ENCODE measurements around the gene PDE4D.

DNA sequence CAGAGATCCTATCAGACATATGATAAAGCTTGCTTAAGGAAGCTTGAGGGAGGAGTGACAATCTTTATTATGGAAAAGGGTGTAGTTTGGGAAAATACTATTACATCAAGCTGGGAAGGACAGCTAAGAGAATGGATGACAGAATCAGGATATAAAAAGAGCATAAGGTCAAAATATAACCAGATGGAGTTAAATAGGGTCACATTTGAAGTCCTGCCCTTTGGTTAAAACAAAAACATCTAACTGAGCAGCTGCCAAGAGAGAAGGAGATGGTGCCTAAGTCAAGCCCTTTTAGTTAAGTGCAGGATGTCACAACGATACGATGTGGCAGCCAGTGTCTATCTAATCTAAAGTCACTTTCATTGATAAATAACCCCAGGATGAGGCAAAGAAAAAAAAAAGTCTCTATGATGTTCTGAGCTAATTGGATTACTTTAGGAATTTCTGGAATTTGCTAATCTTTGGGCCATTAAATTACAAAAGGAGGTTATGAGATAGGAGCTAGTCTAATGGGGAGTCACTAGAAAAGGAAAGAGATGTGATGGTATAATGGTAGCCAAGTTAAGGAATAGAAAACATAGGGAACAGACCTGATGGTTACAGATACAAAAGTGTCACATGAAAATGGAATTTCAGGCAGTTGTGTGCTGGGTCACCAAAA is 365.2 kb downstream of the PDE4D start:
- TF ChIP-seq, protein P1, sequence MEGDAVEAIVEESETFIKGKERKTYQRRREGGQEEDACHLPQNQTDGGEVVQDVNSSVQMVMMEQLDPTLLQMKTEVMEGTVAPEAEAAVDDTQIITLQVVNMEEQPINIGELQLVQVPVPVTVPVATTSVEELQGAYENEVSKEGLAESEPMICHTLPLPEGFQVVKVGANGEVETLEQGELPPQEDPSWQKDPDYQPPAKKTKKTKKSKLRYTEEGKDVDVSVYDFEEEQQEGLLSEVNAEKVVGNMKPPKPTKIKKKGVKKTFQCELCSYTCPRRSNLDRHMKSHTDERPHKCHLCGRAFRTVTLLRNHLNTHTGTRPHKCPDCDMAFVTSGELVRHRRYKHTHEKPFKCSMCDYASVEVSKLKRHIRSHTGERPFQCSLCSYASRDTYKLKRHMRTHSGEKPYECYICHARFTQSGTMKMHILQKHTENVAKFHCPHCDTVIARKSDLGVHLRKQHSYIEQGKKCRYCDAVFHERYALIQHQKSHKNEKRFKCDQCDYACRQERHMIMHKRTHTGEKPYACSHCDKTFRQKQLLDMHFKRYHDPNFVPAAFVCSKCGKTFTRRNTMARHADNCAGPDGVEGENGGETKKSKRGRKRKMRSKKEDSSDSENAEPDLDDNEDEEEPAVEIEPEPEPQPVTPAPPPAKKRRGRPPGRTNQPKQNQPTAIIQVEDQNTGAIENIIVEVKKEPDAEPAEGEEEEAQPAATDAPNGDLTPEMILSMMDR (IDR thresholded peaks at IDR 0.05): no peak
- TF ChIP-seq POLR2AphosphoS5 (IDR thresholded peaks at IDR 0.05; ENCODE audit: low read depth, low read length) (no peak), TCF7L2 (IDR thresholded peaks at IDR 0.05; ENCODE audit: low read depth, low read length) (no peak), SIN3A (IDR thresholded peaks at IDR 0.05; ENCODE audit: borderline replicate concordance, insufficient read depth, low read depth, low read length) (no peak)
- TF ChIP-seq, protein P2, sequence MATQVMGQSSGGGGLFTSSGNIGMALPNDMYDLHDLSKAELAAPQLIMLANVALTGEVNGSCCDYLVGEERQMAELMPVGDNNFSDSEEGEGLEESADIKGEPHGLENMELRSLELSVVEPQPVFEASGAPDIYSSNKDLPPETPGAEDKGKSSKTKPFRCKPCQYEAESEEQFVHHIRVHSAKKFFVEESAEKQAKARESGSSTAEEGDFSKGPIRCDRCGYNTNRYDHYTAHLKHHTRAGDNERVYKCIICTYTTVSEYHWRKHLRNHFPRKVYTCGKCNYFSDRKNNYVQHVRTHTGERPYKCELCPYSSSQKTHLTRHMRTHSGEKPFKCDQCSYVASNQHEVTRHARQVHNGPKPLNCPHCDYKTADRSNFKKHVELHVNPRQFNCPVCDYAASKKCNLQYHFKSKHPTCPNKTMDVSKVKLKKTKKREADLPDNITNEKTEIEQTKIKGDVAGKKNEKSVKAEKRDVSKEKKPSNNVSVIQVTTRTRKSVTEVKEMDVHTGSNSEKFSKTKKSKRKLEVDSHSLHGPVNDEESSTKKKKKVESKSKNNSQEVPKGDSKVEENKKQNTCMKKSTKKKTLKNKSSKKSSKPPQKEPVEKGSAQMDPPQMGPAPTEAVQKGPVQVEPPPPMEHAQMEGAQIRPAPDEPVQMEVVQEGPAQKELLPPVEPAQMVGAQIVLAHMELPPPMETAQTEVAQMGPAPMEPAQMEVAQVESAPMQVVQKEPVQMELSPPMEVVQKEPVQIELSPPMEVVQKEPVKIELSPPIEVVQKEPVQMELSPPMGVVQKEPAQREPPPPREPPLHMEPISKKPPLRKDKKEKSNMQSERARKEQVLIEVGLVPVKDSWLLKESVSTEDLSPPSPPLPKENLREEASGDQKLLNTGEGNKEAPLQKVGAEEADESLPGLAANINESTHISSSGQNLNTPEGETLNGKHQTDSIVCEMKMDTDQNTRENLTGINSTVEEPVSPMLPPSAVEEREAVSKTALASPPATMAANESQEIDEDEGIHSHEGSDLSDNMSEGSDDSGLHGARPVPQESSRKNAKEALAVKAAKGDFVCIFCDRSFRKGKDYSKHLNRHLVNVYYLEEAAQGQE (IDR thresholded peaks at IDR 0.05; ENCODE audit: insufficient read depth in 1 of 2, low read depth in 2 of 2, low read length in 1 of 2): no peak
